Ishikawa (cell line): Measurements from ENCODE around the gene RFTN1.

Source experiments
- CEBPB ChIP-seq: IDR thresholded peaks from 2 replicates; pipeline ENCODE4 v1.6.1; 2012
- EP300 ChIP-seq: IDR thresholded peaks from 2 replicates; pipeline ENCODE4 v1.6.1; 2012; ENCODE audit warnings: borderline replicate concordance
- NFIC ChIP-seq: IDR thresholded peaks from 2 replicates; pipeline ENCODE4 v1.6.1; 2012

DNA sequence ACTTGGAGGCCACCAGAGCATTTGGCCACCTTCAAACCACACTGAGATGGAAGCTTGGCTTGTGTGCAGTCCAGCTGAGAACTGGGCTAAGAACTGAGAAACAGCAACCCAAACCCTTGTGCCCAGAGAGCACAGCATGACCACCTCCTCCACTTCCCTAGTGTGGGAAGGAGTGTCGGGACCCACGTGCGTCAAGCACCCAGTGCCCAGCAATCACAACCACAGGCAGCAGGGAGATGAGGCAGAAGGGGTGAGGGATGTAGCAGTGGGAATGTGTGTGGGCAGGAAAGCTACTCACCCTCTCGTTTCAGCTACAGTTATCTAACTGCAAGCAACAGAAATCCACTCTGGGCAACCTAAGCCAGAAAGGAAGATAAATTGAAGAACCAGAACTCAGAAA, 25.0 kb upstream of the RFTN1 start:
- TF ChIP-seq NFIC = no peak
- TF ChIP-seq EP300 = no peak
- TF ChIP-seq CEBPB = no peak
